Panc1 (cell line): Measurements from ENCODE around the gene SLX4IP. TPM values are rescaled to one million over a fixed set of nuclear protein-coding genes. Genes with fewer than 3 reads are reported as not detected.

Source experiments
- ATAC-seq: fragments of 200-7000 bp; cut with Tn5 transposase; 2 replicates; pipeline ENCODE4 v1.9.1; 2020; ENCODE audit warnings: mild to moderate bottlenecking, moderate library complexity
- BruUV-seq: library from RNA; stranded (reverse); fragments of 400-500 nt; replicated peaks from 2 replicates; lab custom pipeline; 2021; lab: Mats Ljungman, UMichigan
- CTCF ChIA-PET: fragments of 300-600 bp; sonication (Branson Sonifier 250); formaldehyde crosslinking; loops from one replicate; lab custom pipeline; 2022; ENCODE audit warnings: antibody characterized with exemption; lab: Charles Lee
- POLR2A ChIA-PET: fragments of 300-600 bp; sonication (Branson Sonifier 250); formaldehyde crosslinking; loops from one replicate; lab custom pipeline; 2022; ENCODE audit warnings: antibody characterized with exemption; lab: Charles Lee
- DNase-seq: peaks from one replicate; pipeline ENCODE4 v3.0.0-alpha.2; 2010; ENCODE audit warnings: low read depth, low spot score
- H3K27ac ChIP-seq: 2 replicates; pipeline ENCODE4 v1.5.1; 2011; ENCODE audit warnings: mild to moderate bottlenecking, low read length, inconsistent platforms
- H3K27me3 ChIP-seq: fragments of 200-500 bp; sonication (Bioruptor generic); 2 replicates; pipeline ENCODE4 v1.6.0; 2014; ENCODE audit warnings: low read length, inconsistent platforms; ENCODE audit not compliant: control insufficient read depth, insufficient read depth
- H3K36me3 ChIP-seq: fragments of 200-500 bp; sonication (Bioruptor generic); 2 replicates; pipeline ENCODE4 v1.5.1; 2014; ENCODE audit warnings: inconsistent platforms, mild to moderate bottlenecking, low read length, moderate library complexity; ENCODE audit not compliant: control insufficient read depth, insufficient read depth
- H3K4me1 ChIP-seq: 2 replicates; pipeline ENCODE4 v1.5.1; 2011; ENCODE audit warnings: inconsistent platforms, mild to moderate bottlenecking, low read length, moderate library complexity; ENCODE audit not compliant: control insufficient read depth, insufficient read depth
- H3K4me3 ChIP-seq, 2 experiments: 2 replicates each; pipeline ENCODE4 v1.5.1; 2011 to 2012; ENCODE audit warnings: low read depth in 2 of 2, low read length in 2 of 2, mild to moderate bottlenecking in 2 of 2, inconsistent platforms in 1 of 2, moderate library complexity in 1 of 2
- H3K9me3 ChIP-seq: fragments of 200-500 bp; sonication (Bioruptor generic); 2 replicates; pipeline ENCODE4 v1.5.1; 2014; ENCODE audit warnings: low read depth, mild to moderate bottlenecking, inconsistent platforms, low read length, moderate library complexity; ENCODE audit not compliant: control insufficient read depth, insufficient read depth
- CTCF ChIP-seq: fragments of 450-650 bp; IDR thresholded peaks from 2 replicates; pipeline ENCODE4 v1.5.1; 2017; ENCODE audit warnings: mild to moderate bottlenecking
- POLR2AphosphoS5 ChIP-seq: IDR thresholded peaks from 2 replicates; pipeline ENCODE4 v1.6.1; 2012; ENCODE audit warnings: mild to moderate bottlenecking, low read depth, low read length, moderate library complexity
- REST ChIP-seq, 2 experiments: IDR thresholded peaks; 2 replicates each; pipeline ENCODE4 v1.6.1; 2011 to 2012; ENCODE audit warnings: low read depth in 2 of 2, control low read depth in 1 of 2, low read length in 1 of 2, mild to moderate bottlenecking in 1 of 2, moderate library complexity in 1 of 2; ENCODE audit not compliant: insufficient read depth in 1 of 2
- SIN3A ChIP-seq: IDR thresholded peaks from 2 replicates; pipeline ENCODE4 v1.6.1; 2012; ENCODE audit warnings: low read depth, mild to moderate bottlenecking, low read length, moderate library complexity, borderline replicate concordance; ENCODE audit not compliant: insufficient read depth
- TCF7L2 ChIP-seq: IDR thresholded peaks from 2 replicates; pipeline ENCODE4 v1.6.1; 2011; ENCODE audit warnings: mild to moderate bottlenecking, low read depth, low read length, inconsistent platforms
- in situ Hi-C: cut with HindIII; loops from 2 replicates; pipeline ENCODE4 v1.10.0; 2016; ENCODE audit warnings: low sequenced_read_pairs, low pct_unique_long_range_greater_than_20kb
- intact Hi-C: fragments of 100-400 bp; cut with micrococcal nuclease; formaldehyde crosslinking; loops from one replicate; pipeline ENCODE4 v1.10.0; 2022; ENCODE audit not compliant: unreplicated experiment
- total RNA-seq: library from RNA; stranded (reverse); gene quantifications from one replicate; pipeline ENCODE4 v1.2.1, GENCODE V29; 2021; ENCODE audit not compliant: unreplicated experiment

The SLX4IP gene
- total RNA-seq, 1 experiment from 2014 or later = 5.4 TPM

DNA sequence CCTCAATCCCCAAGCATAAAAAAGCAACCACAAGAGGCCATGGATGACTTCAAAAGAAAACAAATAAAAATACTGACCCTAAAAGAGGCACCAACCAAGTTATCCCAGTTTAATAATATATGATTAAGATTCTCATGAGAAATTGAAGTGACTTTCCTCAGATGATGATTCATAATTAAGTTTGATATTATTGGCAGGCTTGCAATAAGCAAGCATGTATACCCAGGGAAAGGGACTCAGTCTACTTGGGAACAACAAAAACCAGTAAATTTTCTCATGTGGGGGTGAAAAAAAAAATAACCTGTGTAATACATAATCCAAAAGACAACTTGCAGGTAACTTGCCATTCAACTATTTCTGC, 219.1 kb downstream of the SLX4IP start:
- Histone ChIP-seq H3K27me3 (no peaks in the 10 kb centered on the region), H3K4me1 (no peaks in the 10 kb centered on the region), H3K9me3 (no peaks in the 10 kb centered on the region), H3K27ac (no peak overlapping the region), H3K36me3 (peaks cover 8% of the 10 kb centered on the region), H3K4me3 (no peak overlapping the region)
- no peak for TF ChIP-seq SIN3A
- no peak for TF ChIP-seq POLR2AphosphoS5
- TF ChIP-seq REST (IDR thresholded peaks at IDR 0.05; ENCODE audit: insufficient read depth in 1 of 2, low read depth in 2 of 2, low read length in 1 of 2) = no peak
- TF ChIP-seq CTCF = no peak
- no peak for TF ChIP-seq TCF7L2
- ATAC-seq (no peak), DNase-seq (no peak)
- intact Hi-C loops = no loop called here
- no TSS peak for BruUV-seq
- ChIA-PET CTCF (no interaction called here), POLR2A (no interaction called here)
- in situ Hi-C loops = no loop called here

DNA sequence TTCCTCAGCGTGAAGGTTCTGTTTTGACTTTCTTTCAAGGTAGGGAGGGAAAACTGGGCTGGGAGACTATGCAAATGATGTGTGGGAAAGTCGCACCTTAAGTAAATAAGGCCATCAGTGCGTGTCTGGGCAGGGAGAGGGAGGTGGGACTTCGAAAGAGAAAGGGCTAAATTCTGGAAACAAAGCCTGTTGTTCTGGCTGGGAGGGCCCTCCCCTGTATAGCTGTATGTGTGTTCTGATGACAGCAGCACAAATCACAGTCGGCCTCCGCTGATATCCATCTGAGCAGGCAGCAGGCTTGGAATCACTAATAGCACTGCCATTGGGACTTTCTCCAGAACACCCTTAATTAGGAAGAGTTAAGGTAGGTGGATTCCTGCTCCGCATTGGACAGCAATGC, 219.5 kb downstream of the SLX4IP start:
- no TSS peak for BruUV-seq
- TF ChIP-seq TCF7L2 = no peak
- no peak for TF ChIP-seq REST (IDR thresholded peaks at IDR 0.05; ENCODE audit: insufficient read depth in 1 of 2, low read depth in 2 of 2, low read length in 1 of 2)
- no peak for TF ChIP-seq SIN3A
- TF ChIP-seq POLR2AphosphoS5 = no peak
- no peak for TF ChIP-seq CTCF
- Histone ChIP-seq H3K36me3 (peaks cover 8% of the 10 kb centered on the region), H3K4me3 (no peak overlapping the region), H3K27me3 (no peaks in the 10 kb centered on the region), H3K4me1 (no peaks in the 10 kb centered on the region), H3K27ac (no peak overlapping the region), H3K9me3 (no peaks in the 10 kb centered on the region)
- intact Hi-C loops = no loop called here
- ChIA-PET CTCF (no interaction called here), POLR2A (no interaction called here)
- ATAC-seq (no peak), DNase-seq (no peak)
- in situ Hi-C loops = no loop called here
